ENCODE results near the gene HSD17B2.

The HSD17B2 gene

DNA sequence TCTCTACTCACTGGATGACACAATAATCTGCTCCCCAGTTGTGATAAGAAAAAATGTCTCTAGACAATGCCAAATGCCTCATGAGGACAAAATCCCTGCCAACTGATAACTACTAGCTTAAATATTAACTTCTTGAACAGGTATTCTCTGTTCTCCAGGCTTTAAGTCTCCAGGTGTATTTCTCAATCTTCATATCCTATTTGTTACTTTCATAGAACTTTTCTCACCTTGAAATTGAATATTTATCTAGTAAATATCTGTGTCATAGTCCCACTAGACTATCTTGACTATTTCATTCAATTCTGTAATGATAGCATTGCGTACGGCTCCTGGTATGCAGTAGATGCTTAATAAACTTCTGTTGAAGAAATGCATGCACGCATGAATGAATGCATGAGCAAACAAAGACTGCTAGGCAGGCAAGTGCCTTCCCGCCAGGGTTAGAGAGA lies 15.9 kb downstream of the HSD17B2 start:
- H3K4me3 ChIP-seq (ENCODE audit: low read length): no peak overlapping the region
- H3K27me3 ChIP-seq (replicated peaks; ENCODE audit: control insufficient read depth, insufficient read depth, low read length): peaks cover 38% of the 10 kb centered on the region
- no peak overlapping the region for H3K9ac ChIP-seq (ENCODE audit: low read length)

DNA sequence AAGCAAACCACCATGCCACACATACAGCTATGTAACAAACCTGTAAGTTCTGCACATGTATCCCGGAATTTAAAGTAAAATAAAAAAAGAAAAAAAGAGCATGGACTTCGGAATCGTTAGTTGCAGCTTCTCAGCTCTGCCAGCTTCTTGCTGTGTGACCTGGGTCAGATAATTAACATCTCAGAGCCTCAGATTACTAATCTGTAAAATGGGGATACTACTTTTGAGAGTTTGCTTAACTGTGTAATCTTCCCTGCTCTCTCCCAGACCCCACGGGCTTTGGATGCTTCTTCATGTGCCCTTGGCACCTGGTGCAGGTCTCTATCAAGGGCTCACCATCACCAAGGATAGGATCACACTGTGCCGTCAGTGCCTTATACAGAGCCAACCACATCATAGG lies 16.6 kb downstream of the HSD17B2 start:
- peaks cover 22% of the 10 kb centered on the region for H3K4me1 ChIP-seq (ENCODE audit: control insufficient read depth, insufficient read depth, low read length)
- H3K27me3 ChIP-seq (replicated peaks; ENCODE audit: control insufficient read depth, insufficient read depth, low read length): peaks cover 38% of the 10 kb centered on the region
- no peak overlapping the region for H3K4me3 ChIP-seq (ENCODE audit: low read length)
- no peaks in the 10 kb centered on the region for H3K36me3 ChIP-seq (ENCODE audit: control insufficient read depth, insufficient read depth, low read length, severe bottlenecking)
- H3K9ac ChIP-seq (ENCODE audit: low read length): no peak overlapping the region
- DNase-seq (ENCODE audit: low read depth): no peak
- no peaks in the 10 kb centered on the region for H3K9me3 ChIP-seq (ENCODE audit: control insufficient read depth, low read length)

More for the DNA sequence above, 15.9 kb downstream of the HSD17B2 start:
- no peaks in the 10 kb centered on the region for H3K36me3 ChIP-seq (ENCODE audit: control insufficient read depth, insufficient read depth, low read length, severe bottlenecking)
- no peak for DNase-seq (ENCODE audit: low read depth)
- peaks cover 16% of the 10 kb centered on the region for H3K4me1 ChIP-seq (ENCODE audit: control insufficient read depth, insufficient read depth, low read length)
- H3K9me3 ChIP-seq (ENCODE audit: control insufficient read depth, low read length): no peaks in the 10 kb centered on the region

DNA sequence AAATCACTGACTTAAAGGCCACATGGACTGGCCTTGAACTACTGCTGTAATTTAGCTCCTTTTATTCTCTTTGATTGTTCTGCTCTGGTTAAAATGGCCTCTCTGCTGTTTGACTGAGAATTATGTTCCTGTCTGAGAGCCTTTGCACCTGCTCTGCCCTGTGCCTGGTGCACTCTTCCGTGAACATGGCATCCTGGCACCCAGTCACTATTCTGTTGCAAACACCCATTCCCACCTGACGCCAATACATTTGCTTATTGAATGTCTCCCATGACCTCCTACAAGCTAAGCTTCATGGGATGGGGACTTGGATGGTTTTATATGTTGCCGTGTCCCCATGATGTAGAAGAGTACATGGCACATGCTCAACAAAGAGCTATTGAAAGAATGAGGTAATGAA lies 20.1 kb downstream of the HSD17B2 start:
- Histone ChIP-seq H3K9me3 (ENCODE audit: control insufficient read depth, low read length) (no peaks in the 10 kb centered on the region), H3K27me3 (replicated peaks; ENCODE audit: control insufficient read depth, insufficient read depth, low read length) (peaks cover 23% of the 10 kb centered on the region), H3K9ac (ENCODE audit: low read length) (no peak overlapping the region), H3K4me3 (ENCODE audit: low read length) (no peak overlapping the region), H3K4me1 (ENCODE audit: control insufficient read depth, insufficient read depth, low read length) (peaks cover 22% of the 10 kb centered on the region), H3K36me3 (ENCODE audit: control insufficient read depth, insufficient read depth, low read length, severe bottlenecking) (no peaks in the 10 kb centered on the region)
- no peak for DNase-seq (ENCODE audit: low read depth)

DNA sequence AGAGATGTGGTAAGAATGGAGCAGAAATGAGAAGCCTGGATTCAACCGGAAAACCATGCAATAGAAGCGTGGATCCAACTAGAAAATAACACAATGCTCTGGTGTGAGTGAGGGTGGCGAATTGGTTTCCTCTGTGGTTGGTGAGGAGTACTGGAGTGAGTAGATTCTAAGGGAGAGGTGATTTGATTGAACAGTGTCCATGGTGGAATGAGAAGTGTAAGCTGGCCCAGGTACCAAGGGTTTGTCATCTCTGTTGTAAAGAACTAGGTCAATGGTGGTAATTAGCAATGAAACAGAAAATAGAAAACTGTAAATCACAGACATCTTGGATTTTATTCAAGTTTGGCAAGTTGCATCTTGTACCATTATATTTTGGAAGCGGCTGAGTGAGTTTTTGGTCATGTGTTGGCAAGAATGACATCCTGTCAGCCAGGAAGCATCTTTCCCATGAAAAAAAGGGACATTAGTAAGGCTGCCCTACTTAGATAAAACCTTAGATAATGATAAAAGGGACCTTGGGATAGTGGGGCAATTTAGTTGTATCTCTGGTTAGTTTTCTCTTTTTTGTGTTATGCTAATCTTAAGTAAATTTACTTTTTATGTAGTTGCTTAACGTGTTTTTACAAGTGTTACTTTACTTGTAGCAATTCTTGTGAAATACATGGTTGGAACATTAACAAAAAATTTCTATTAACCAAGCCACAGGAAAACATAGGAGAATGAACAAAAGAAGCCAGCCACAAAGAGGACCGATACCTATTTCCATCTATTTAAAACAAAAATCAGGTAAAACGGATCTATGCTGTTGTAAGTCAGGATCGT lies 20.9 kb downstream of the HSD17B2 start:
- Histone ChIP-seq H3K27me3 (replicated peaks; ENCODE audit: control insufficient read depth, insufficient read depth, low read length) (peaks cover 15% of the 10 kb centered on the region), H3K4me3 (ENCODE audit: low read length) (no peak overlapping the region), H3K9me3 (ENCODE audit: control insufficient read depth, low read length) (no peaks in the 10 kb centered on the region), H3K36me3 (ENCODE audit: control insufficient read depth, insufficient read depth, low read length, severe bottlenecking) (no peaks in the 10 kb centered on the region), H3K9ac (ENCODE audit: low read length) (no peak overlapping the region), H3K4me1 (ENCODE audit: control insufficient read depth, insufficient read depth, low read length) (peaks cover 23% of the 10 kb centered on the region)
- DNase-seq (ENCODE audit: low read depth): no peak

DNA sequence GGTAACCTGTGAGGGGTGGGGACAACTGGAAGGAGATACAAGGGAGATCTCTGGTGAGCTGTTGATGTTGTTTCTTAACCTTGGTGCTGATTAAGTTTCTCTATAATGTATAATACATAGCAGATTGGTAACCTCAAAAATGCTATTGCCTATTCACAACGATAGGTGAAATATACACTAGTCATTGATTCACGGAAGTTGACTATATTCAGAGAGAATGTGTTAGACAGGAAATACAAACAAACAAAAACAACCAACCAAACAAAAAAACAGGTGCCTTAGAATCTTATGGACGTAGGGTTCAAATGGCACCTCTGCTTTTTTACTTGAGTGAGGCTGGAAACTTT lies 21.5 kb downstream of the HSD17B2 start:
- no peak for DNase-seq (ENCODE audit: low read depth)
- Histone ChIP-seq H3K27me3 (replicated peaks; ENCODE audit: control insufficient read depth, insufficient read depth, low read length) (peaks cover 15% of the 10 kb centered on the region), H3K9me3 (ENCODE audit: control insufficient read depth, low read length) (no peaks in the 10 kb centered on the region), H3K9ac (ENCODE audit: low read length) (no peak overlapping the region), H3K4me1 (ENCODE audit: control insufficient read depth, insufficient read depth, low read length) (peaks cover 23% of the 10 kb centered on the region), H3K4me3 (ENCODE audit: low read length) (no peak overlapping the region), H3K36me3 (ENCODE audit: control insufficient read depth, insufficient read depth, low read length, severe bottlenecking) (no peaks in the 10 kb centered on the region)

DNA sequence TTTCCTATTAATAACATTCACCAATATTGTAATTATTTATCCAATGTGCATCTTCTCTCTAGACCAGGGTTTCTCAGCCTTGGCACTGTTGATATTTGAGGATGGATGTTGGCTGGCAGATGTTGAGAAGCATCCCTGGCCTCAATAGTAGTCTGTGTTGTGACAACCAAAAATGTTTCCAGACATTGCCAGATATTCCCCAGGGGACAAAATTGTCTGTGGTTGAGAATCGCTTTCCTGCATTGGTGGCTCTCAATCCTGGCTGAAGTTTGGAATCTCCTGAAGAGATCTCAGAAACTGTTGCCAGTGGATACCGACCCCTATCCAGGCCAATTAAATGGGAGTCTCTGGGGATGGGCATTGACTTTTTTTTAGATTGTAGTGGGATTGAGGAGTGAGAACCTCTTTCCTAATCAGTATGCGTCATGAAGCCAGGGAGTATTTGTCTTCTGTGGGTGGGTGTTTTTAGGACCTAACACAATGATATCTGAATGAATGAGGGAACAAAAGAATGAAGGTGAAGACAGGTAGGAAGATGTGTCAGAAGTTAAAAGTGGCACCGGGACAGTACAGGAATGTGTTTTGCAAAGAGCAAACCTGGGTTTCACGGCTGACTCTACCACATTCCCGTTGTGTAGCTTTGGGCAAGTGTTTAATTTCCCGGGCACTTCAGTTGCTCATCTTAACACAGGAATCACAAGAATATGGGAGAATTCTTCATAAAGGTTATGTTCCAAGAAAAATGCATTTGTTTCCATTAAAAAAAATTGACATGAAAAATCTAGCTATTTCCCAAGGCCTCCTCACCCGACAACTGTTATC lies 24.3 kb downstream of the HSD17B2 start:
- peaks cover 5% of the 10 kb centered on the region for H3K9me3 ChIP-seq (ENCODE audit: control insufficient read depth, low read length)
- H3K9ac ChIP-seq (ENCODE audit: low read length): no peak overlapping the region
- no peaks in the 10 kb centered on the region for H3K27me3 ChIP-seq (replicated peaks; ENCODE audit: control insufficient read depth, insufficient read depth, low read length)
- peaks cover 39% of the 10 kb centered on the region for H3K4me1 ChIP-seq (ENCODE audit: control insufficient read depth, insufficient read depth, low read length)
- peak; percentile 26 for DNase-seq (ENCODE audit: low read depth)
- no peaks in the 10 kb centered on the region for H3K36me3 ChIP-seq (ENCODE audit: control insufficient read depth, insufficient read depth, low read length, severe bottlenecking)
- H3K4me3 ChIP-seq (ENCODE audit: low read length): no peak overlapping the region

DNA sequence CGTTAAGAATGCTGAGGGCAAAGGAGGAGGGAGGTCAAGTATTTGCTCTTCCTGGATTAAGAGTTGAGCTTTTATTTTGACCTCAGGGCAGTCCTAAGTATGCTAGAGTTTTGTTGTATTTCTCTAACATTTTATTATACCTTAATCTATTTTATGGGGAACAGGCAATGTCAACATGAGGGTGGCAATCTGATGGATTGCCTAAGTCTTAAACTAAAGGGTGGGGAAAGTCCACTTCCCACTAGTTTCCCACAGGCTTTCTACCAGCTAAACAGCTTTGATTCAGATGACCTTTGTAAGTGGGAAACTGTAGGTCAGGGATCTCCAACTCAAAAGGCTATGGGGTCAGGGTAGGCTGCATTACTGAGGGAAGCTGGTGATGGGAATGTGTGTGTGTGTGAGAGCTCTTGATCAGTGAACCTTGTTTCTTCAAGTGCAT lies 24.9 kb downstream of the HSD17B2 start:
- H3K9ac ChIP-seq (ENCODE audit: low read length): no peak overlapping the region
- no peaks in the 10 kb centered on the region for H3K27me3 ChIP-seq (replicated peaks; ENCODE audit: control insufficient read depth, insufficient read depth, low read length)
- no peaks in the 10 kb centered on the region for H3K36me3 ChIP-seq (ENCODE audit: control insufficient read depth, insufficient read depth, low read length, severe bottlenecking)
- H3K4me1 ChIP-seq (ENCODE audit: control insufficient read depth, insufficient read depth, low read length): peaks cover 39% of the 10 kb centered on the region
- H3K4me3 ChIP-seq (ENCODE audit: low read length): no peak overlapping the region
- H3K9me3 ChIP-seq (ENCODE audit: control insufficient read depth, low read length): peaks cover 11% of the 10 kb centered on the region
- DNase-seq (ENCODE audit: low read depth): peak; percentile 62

DNA sequence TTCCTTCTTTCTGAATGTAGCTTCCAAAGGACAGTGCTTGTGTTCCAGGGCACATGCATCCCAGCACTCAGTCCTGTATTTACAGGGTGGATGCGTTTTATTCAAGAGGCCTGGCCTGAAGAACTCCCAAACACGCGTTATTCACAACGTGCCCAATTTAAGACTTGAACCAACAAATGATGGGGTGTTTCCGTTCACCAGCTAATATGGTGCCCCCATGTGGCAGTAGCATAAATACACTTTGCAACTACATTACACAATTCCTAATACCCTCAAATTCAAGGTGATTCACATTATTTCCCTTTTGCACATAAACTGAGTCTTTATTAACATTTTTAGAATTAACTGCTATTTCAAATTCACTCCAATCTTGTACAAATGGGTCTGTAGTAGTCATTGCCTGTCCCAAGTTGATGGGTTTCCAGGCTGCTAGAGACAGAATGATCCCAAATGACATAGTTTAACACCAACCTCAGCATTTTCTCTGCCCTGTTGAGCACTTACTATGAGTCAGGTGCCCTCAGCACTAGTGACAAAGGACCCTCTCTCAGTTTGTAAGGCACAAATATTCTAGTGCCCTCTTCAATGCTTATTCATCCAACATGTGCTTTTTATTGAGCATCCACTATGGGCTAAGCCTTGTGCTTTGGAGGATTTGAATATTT lies 26.9 kb downstream of the HSD17B2 start:
- no peaks in the 10 kb centered on the region for H3K36me3 ChIP-seq (ENCODE audit: control insufficient read depth, insufficient read depth, low read length, severe bottlenecking)
- no peak overlapping the region for H3K4me3 ChIP-seq (ENCODE audit: low read length)
- H3K9ac ChIP-seq (ENCODE audit: low read length): no peak overlapping the region
- peak; percentile 21 for DNase-seq (ENCODE audit: low read depth)
- peaks cover 30% of the 10 kb centered on the region for H3K4me1 ChIP-seq (ENCODE audit: control insufficient read depth, insufficient read depth, low read length)
- H3K27me3 ChIP-seq (replicated peaks; ENCODE audit: control insufficient read depth, insufficient read depth, low read length): no peaks in the 10 kb centered on the region
- peaks cover 11% of the 10 kb centered on the region for H3K9me3 ChIP-seq (ENCODE audit: control insufficient read depth, low read length)

DNA sequence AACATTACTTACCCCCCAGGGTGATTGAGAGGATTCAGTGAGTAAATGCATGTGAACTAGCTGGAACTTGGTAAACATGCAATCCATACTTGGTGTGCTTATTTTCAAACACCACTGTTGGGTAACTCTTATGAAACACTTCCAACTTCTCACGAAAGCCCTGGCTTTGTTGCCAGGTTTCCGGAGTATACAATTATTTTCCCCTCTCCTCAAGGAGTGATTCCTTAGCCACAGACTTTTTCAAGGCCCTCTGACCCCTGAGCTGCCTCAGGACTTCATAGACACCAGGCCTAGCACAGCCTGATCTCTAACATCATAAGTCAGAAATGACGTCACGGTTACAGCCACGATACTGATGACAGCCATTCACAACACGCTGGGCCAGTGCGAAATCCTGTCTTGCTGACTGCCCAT lies 27.6 kb downstream of the HSD17B2 start:
- H3K27me3 ChIP-seq (replicated peaks; ENCODE audit: control insufficient read depth, insufficient read depth, low read length): no peaks in the 10 kb centered on the region
- no peak overlapping the region for H3K4me3 ChIP-seq (ENCODE audit: low read length)
- no peak overlapping the region for H3K9ac ChIP-seq (ENCODE audit: low read length)
- H3K9me3 ChIP-seq (ENCODE audit: control insufficient read depth, low read length): peaks cover 11% of the 10 kb centered on the region
- H3K36me3 ChIP-seq (ENCODE audit: control insufficient read depth, insufficient read depth, low read length, severe bottlenecking): no peaks in the 10 kb centered on the region
- DNase-seq (ENCODE audit: low read depth): peak; percentile 86
- peaks cover 36% of the 10 kb centered on the region for H3K4me1 ChIP-seq (ENCODE audit: control insufficient read depth, insufficient read depth, low read length)

DNA sequence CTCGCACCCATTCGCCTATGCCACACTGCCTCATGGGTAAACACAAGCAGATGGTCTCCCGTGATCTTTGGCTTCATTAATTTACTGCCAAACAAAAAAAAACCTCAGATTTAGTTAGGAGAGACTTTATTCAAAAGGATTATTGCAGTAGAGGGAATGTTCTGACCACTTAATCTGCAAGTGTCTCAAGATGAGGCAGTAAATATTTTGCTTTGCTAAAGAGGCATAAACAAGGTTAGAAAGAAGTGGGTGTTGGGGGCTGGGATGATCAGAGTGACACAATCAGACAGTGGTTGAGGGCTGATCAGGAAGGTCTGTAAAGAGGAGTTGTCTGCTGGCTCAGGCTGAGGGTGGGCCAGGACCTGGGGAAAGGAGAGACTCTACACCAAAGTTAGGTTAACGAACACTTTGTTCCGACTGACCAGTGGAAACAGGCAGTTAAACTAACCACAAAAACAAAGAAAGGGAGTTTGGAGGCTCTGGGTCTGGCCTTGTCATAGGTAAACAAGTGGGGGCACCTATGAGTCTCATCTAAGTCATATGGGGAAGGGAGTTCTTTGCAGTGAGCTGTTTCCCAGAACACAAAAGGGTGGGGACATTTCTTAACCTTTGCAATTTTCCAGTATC lies 28.5 kb downstream of the HSD17B2 start:
- Histone ChIP-seq H3K27me3 (replicated peaks; ENCODE audit: control insufficient read depth, insufficient read depth, low read length) (no peaks in the 10 kb centered on the region), H3K4me3 (ENCODE audit: low read length) (no peak overlapping the region), H3K4me1 (ENCODE audit: control insufficient read depth, insufficient read depth, low read length) (peaks cover 40% of the 10 kb centered on the region), H3K9me3 (ENCODE audit: control insufficient read depth, low read length) (peaks cover 11% of the 10 kb centered on the region), H3K9ac (ENCODE audit: low read length) (no peak overlapping the region), H3K36me3 (ENCODE audit: control insufficient read depth, insufficient read depth, low read length, severe bottlenecking) (no peaks in the 10 kb centered on the region)
- DNase-seq (ENCODE audit: low read depth): no peak

Measured in adipocyte (in vitro differentiated cells).